Memory B cell (primary cell): Measurements from ENCODE around the gene EGFL8.
"Not testable (repeated sequence)": the region's sequence is repeated elsewhere in the genome, so short reads cannot be mapped to it uniquely, and the experiment has no call there.

Experiments
- ATAC-seq: fragments of 150-1000 bp; cut with Tn5 transposase; 2 replicates; pipeline ENCODE4 v1.10.0; 2021; ENCODE audit warnings: low read depth, mild to moderate bottlenecking, moderate library complexity
- DNase-seq, 2 donors: peaks; one replicate each; pipeline ENCODE4 v3.0.0; 2022; ENCODE audit warnings: low spot score in 2 of 2
- H3K27ac Mint-ChIP-seq: one replicate; pipeline ENCODE4 v1.8.0; 2022; ENCODE audit warnings: mild to moderate bottlenecking, moderate library complexity, mixed read lengths
- H3K27me3 Mint-ChIP-seq: one replicate; pipeline ENCODE4 v1.8.0; 2022; ENCODE audit warnings: mixed read lengths
- H3K36me3 Mint-ChIP-seq: one replicate; pipeline ENCODE4 v1.8.0; 2022; ENCODE audit warnings: mild to moderate bottlenecking, mixed read lengths
- H3K4me1 Mint-ChIP-seq: one replicate; pipeline ENCODE4 v1.8.0; 2022; ENCODE audit warnings: mixed read lengths
- H3K4me3 Mint-ChIP-seq: one replicate; pipeline ENCODE4 v1.8.0; 2022; ENCODE audit warnings: mild to moderate bottlenecking, moderate library complexity, mixed read lengths
- H3K9me3 Mint-ChIP-seq: one replicate; pipeline ENCODE4 v1.8.0; 2022; ENCODE audit warnings: mixed read lengths

The EGFL8 gene

GRCh38 chr6:32131439-32131948 lies 32.9 kb upstream of the EGFL8 start:
- Mint-ChIP-seq H3K4me3 (peak overlapping the region; percentile 28), H3K4me1 (peaks cover 24% of the 10 kb centered on the region), H3K27me3 (peaks cover 3% of the 10 kb centered on the region), H3K9me3 (no peaks in the 10 kb centered on the region), H3K36me3 (peaks cover 6% of the 10 kb centered on the region), H3K27ac (no peak overlapping the region)
- DNase-seq (no peak), ATAC-seq (no peak)

DNA sequence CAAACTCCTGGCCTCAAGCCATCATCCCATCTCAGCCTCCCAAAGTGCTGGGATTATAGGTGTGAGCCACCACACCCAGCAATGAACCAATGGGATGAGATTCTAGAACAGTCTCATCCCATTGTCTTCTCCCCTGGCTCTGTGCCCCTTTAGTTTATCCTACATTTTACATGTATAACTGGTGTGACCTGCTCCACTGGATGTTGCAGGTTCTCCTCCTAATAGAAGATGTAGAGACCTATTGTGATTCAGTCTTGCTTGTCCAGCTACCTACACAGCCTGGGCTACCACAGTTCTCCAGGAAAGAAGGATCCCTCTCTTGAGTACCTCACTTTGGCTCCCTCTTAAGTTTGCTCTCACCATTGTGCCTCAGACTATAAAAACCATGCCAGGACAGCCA lies 32.3 kb upstream of the EGFL8 start:
- Mint-ChIP-seq H3K4me1 (peaks cover 18% of the 10 kb centered on the region), H3K27ac (no peak overlapping the region), H3K9me3 (no peaks in the 10 kb centered on the region), H3K36me3 (peaks cover under 1% of the 10 kb centered on the region), H3K27me3 (peaks cover 3% of the 10 kb centered on the region), H3K4me3 (no peak overlapping the region)
- no peak for ATAC-seq
- no peak for DNase-seq

GRCh38 chr6:32133786-32134185 lies 30.6 kb upstream of the EGFL8 start:
- H3K27ac Mint-ChIP-seq = no peak overlapping the region
- no peaks in the 10 kb centered on the region for H3K9me3 Mint-ChIP-seq
- ATAC-seq (no peak), DNase-seq (no peak)
- H3K36me3 Mint-ChIP-seq = no peaks in the 10 kb centered on the region
- no peak overlapping the region for H3K4me3 Mint-ChIP-seq
- H3K27me3 Mint-ChIP-seq = peaks cover 3% of the 10 kb centered on the region
- H3K4me1 Mint-ChIP-seq = peaks cover 8% of the 10 kb centered on the region

- H3K4me1 Mint-ChIP-seq = no peaks in the 10 kb centered on the region
- no peaks in the 10 kb centered on the region for H3K9me3 Mint-ChIP-seq
- ATAC-seq (no peak), DNase-seq (no peak)
- H3K27me3 Mint-ChIP-seq = peaks cover 13% of the 10 kb centered on the region
- H3K36me3 Mint-ChIP-seq = no peaks in the 10 kb centered on the region
- H3K27ac Mint-ChIP-seq = no peak overlapping the region
- H3K4me3 Mint-ChIP-seq = no peak overlapping the region
These were observed 26.9 kb upstream of the EGFL8 start for GRCh38 chr6:32137454-32137853.

- Mint-ChIP-seq H3K4me3 (no peak overlapping the region), H3K36me3 (no peaks in the 10 kb centered on the region), H3K27ac (no peak overlapping the region), H3K27me3 (peaks cover 13% of the 10 kb centered on the region), H3K9me3 (no peaks in the 10 kb centered on the region), H3K4me1 (no peaks in the 10 kb centered on the region)
- DNase-seq (no peak), ATAC-seq (no peak)
These were observed 24.8 kb upstream of the EGFL8 start for GRCh38 chr6:32139590-32139989.

DNA sequence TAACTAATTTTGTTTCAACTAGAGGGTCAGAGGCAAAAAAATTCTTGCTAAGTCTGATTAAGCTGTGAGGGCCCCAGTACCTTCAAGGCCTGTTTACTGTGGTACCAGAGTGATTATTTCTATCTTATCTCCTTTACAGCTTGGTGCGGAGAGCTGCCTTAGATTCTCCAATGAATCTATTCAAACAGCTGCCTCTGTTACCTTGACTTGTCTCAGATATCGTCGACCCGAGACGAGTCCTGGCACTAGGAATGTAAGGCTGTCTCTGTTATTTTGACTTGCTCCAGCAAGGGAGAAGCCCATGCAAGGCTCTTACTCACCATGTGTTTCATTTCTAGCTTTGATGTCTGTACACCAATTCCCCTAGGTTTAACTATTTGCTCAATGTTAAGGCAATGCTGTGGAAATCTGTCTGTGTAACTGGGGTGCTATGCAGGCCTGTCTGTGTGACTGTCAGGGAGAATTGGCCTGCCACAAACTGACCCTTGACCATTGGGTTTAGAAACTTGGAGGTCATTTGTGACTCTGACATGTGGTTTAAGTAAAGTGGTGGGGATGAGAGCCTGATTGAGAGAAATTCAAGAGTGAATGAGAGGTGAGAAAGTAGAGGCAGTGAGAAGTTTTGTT lies 23.9 kb upstream of the EGFL8 start:
- ATAC-seq (no peak), DNase-seq (no peak)

GRCh38 chr6:32144238-32144637 lies 20.2 kb upstream of the EGFL8 start:
- H3K27ac Mint-ChIP-seq, ATAC-seq, H3K4me3 Mint-ChIP-seq, DNase-seq, H3K4me1 Mint-ChIP-seq, H3K36me3 Mint-ChIP-seq, H3K9me3 Mint-ChIP-seq: not testable (repeated sequence)
- H3K27me3 Mint-ChIP-seq = peaks cover 26% of the 10 kb centered on the region

More for the DNA sequence above, 23.9 kb upstream of the EGFL8 start:
- Mint-ChIP-seq H3K9me3 (no peaks in the 10 kb centered on the region), H3K4me3 (no peak overlapping the region), H3K27me3 (peaks cover 11% of the 10 kb centered on the region), H3K4me1 (no peaks in the 10 kb centered on the region), H3K27ac (no peak overlapping the region), H3K36me3 (no peaks in the 10 kb centered on the region)

DNA sequence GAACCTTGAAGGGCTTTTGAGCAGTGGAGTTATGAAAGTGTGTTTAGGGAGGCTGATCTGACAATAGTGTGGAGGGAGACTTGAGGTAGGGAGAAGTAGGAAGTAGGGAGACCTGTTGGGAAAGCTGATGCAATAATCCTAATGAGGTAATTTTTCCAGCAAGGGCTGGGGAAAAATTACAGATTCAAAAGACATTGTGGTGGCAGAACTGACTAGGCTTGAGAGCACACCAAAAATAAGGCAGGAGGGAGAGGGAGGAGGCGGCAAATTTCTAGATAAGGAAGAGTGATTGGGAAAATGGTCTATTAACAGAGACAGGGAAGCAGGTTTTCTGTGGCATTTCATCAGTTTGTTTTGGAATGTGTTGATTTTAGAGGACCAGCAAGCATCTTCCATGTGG lies 18.1 kb upstream of the EGFL8 start:
- peaks cover 3% of the 10 kb centered on the region for H3K4me1 Mint-ChIP-seq
- DNase-seq = no peak
- no peak overlapping the region for H3K27ac Mint-ChIP-seq
- H3K4me3 Mint-ChIP-seq = no peak overlapping the region
- H3K9me3 Mint-ChIP-seq = no peaks in the 10 kb centered on the region
- H3K36me3 Mint-ChIP-seq = no peaks in the 10 kb centered on the region
- ATAC-seq = no peak
- H3K27me3 Mint-ChIP-seq = peaks cover 36% of the 10 kb centered on the region

- Mint-ChIP-seq H3K27me3 (peaks cover 35% of the 10 kb centered on the region), H3K9me3 (no peaks in the 10 kb centered on the region), H3K4me3 (no peak overlapping the region), H3K27ac (no peak overlapping the region), H3K36me3 (no peaks in the 10 kb centered on the region), H3K4me1 (peaks cover 3% of the 10 kb centered on the region)
- DNase-seq (no peak), ATAC-seq (no peak)
These were observed 17.7 kb upstream of the EGFL8 start for GRCh38 chr6:32146687-32147086.

GRCh38 chr6:32147401-32148132 lies 16.8 kb upstream of the EGFL8 start:
- no peak overlapping the region for H3K4me3 Mint-ChIP-seq
- peaks cover 3% of the 10 kb centered on the region for H3K4me1 Mint-ChIP-seq
- H3K27ac Mint-ChIP-seq = no peak overlapping the region
- H3K27me3 Mint-ChIP-seq = peaks cover 32% of the 10 kb centered on the region
- peak; percentile 28 for ATAC-seq
- H3K36me3 Mint-ChIP-seq = no peaks in the 10 kb centered on the region
- no peak for DNase-seq
- no peaks in the 10 kb centered on the region for H3K9me3 Mint-ChIP-seq

DNA sequence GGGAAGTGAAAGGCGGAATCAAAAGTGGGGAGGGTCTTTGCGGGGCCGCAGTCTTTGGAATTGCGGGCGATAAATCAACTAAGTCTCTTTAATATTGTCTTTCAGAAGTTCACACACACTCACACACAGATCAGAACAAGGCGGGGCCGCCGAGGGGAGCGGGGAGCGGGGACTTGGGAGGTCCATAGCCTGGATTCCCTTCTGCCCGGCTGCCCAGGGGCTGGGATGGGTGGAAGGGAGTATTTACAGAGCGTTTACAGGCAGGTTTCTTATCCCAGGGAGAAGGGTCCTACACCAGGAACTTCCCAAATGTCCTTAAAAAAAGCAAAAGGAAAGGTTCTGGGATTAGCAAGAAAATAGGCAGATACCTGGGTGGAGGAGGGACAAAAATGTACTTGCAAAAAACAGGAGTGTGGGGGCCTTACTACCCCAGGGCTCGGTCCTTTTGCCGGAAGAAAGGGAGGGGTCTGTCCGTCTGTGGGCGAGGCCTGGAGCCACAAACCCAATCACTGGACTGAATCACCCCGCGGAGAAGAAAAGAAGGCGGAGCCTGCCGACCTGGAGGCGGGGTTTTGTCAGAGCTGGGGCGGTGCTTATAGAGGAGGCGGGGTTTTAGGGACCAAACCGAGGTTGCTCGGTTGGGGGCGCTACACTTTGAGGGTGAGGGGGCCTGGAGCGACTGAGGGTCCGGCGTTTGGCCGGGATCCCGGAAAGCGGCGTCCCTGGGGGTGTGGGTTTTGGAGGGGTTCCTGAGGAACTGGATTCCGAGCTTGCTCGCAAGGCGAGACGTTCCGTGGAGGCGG lies 15.9 kb upstream of the EGFL8 start:
- H3K4me1 Mint-ChIP-seq = peaks cover 9% of the 10 kb centered on the region
- H3K4me3 Mint-ChIP-seq = peak overlapping the region; percentile 46
- H3K27me3 Mint-ChIP-seq = peaks cover 32% of the 10 kb centered on the region
- H3K36me3 Mint-ChIP-seq = no peaks in the 10 kb centered on the region
- H3K27ac Mint-ChIP-seq = no peak overlapping the region
- no peaks in the 10 kb centered on the region for H3K9me3 Mint-ChIP-seq
- DNase-seq (peak in 1 of 2 donors; percentile 38), ATAC-seq (peak; percentile 53)

GRCh38 chr6:32149092-32149755 lies 15.2 kb upstream of the EGFL8 start:
- no peaks in the 10 kb centered on the region for H3K9me3 Mint-ChIP-seq
- H3K27ac Mint-ChIP-seq = no peak overlapping the region
- ATAC-seq = no peak
- peaks cover 14% of the 10 kb centered on the region for H3K4me1 Mint-ChIP-seq
- peaks cover 32% of the 10 kb centered on the region for H3K27me3 Mint-ChIP-seq
- no peaks in the 10 kb centered on the region for H3K36me3 Mint-ChIP-seq
- peak overlapping the region; percentile 46 for H3K4me3 Mint-ChIP-seq
- no peak for DNase-seq

DNA sequence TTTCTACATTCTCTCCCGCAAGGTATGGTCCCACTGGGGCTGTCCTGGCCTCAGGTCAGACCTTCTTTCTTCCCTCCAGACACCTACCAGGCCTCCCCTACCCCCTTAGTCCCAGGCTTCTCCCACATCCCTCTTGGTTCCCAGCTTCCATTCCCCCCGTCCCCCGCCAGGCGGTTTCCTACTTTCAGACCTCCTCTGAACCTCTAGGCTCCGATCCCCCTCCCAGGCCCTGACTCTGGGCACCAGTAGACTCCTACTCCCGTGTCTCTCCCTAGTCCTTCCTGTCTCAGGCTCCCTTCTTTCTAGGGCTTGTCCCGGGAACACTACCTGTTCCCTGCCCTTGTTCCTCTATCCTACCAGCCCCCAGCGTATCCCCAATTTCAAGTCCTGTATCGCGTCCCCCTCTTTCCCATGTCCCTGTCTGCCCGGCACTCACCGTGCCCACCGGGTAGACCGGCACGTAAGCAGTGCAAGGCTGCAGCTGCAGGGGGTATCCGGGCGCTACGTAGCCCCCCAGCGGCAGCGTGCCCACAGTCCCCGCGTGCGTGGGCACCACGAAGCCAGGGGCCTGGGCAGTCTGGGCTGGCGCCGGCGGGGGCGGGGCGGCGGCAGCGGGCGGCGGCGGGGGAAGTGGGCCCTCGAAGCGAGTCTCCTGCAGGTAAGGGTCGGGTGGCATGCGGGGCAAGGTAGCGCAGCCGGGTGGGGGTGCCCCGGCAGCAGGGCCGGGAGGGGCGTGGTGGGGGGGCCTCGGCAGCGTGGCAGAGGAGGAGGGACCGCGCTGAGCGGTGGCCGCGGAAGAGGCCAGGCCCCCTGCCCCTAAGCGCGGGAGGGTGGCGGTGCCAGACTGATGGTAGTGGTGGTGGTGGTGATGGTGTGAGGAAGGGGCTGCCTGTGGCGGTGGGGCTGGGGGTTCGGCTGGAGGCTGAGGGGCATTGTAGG lies 14.2 kb upstream of the EGFL8 start:
- Mint-ChIP-seq H3K9me3 (no peaks in the 10 kb centered on the region), H3K27ac (no peak overlapping the region), H3K4me1 (peaks cover 21% of the 10 kb centered on the region), H3K36me3 (no peaks in the 10 kb centered on the region), H3K27me3 (peaks cover 33% of the 10 kb centered on the region), H3K4me3 (no peak overlapping the region)
- ATAC-seq (no peak), DNase-seq (no peak)
